PFSK-1 (cell line): ENCODE results near the gene USP2.

Source experiments
- POLR2AphosphoS5 ChIP-seq: IDR thresholded peaks from 2 replicates; pipeline ENCODE4 v1.6.1; 2012; ENCODE audit warnings: low read depth, mild to moderate bottlenecking, control low read depth, low read length, moderate library complexity
- TAF1 ChIP-seq: IDR thresholded peaks from 2 replicates; pipeline ENCODE4 v1.6.1; 2012; ENCODE audit warnings: low read length, control low read depth, borderline replicate concordance; ENCODE audit not compliant: insufficient read depth

- no peak for TF ChIP-seq TAF1
- no peak for TF ChIP-seq POLR2AphosphoS5
Measured at GRCh38 chr11:119330237-119330636, 51.3 kb downstream of the USP2 start.
